ENCODE data around the gene ASPHD1.

- TF ChIP-seq CTCF (IDR thresholded peaks at IDR 0.05) (no peak), POLR2A (IDR thresholded peaks at IDR 0.05) (no peak)
These were observed 47.6 kb downstream of the ASPHD1 start for GRCh38 chr16:29947897-29948296.

Measured in lower leg skin (tissue), 3 donors.